Neural progenitor cell (in vitro differentiated cells): ENCODE results near the gene KRT5.

Experiments
- EZH2 ChIP-seq: fragments of 200-600 bp; sonication (generic); IDR thresholded peaks from 2 replicates; pipeline ENCODE4 v1.6.1; 2017; ENCODE audit warnings: antibody characterized with exemption, mild to moderate bottlenecking, moderate library complexity
- EZH2phosphoT487 ChIP-seq: fragments of 200-600 bp; sonication (generic); IDR thresholded peaks from 2 replicates; pipeline ENCODE4 v1.6.1; 2017; ENCODE audit warnings: antibody characterized with exemption
- TF ChIP-seq, protein P1 (sequence below): fragments of 200-600 bp; sonication (generic); IDR thresholded peaks from 2 replicates; pipeline ENCODE4 v1.5.1; 2017; ENCODE audit warnings: antibody characterized with exemption, mild to moderate bottlenecking

DNA sequence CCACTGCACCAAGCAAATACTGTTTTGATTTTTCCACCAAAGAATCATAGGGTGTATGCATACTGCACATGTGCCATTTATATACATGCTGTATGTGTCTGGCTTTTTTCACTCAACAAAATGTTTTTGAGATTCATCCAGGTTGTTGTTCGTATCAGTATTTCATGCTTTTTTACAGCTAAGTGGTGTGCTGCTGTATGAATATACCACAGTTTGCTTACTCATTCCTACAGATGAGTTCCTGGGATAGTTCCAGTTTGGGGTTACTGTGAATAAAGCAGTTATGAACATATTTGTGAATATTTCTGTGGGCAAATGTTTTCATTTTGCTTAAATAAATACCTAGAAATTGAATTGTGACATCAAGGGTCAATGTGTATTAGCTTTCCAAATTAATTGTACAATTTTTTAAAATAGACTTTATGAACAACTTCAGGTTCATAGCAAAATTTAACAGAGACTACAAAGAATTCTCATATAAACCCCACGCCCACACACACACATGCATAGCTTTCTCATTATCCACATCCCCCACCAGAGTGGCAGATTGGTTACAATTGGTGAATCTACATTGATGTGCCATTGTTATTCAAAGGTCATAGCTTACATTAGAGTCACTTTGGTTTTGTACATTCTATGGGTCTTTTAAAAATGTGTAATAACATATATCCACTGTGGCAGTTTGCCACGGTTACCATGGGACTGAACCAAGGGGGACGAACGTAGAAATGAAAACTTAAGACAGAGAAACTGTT, 20.2 kb downstream of the KRT5 start:
- TF ChIP-seq, protein P1, sequence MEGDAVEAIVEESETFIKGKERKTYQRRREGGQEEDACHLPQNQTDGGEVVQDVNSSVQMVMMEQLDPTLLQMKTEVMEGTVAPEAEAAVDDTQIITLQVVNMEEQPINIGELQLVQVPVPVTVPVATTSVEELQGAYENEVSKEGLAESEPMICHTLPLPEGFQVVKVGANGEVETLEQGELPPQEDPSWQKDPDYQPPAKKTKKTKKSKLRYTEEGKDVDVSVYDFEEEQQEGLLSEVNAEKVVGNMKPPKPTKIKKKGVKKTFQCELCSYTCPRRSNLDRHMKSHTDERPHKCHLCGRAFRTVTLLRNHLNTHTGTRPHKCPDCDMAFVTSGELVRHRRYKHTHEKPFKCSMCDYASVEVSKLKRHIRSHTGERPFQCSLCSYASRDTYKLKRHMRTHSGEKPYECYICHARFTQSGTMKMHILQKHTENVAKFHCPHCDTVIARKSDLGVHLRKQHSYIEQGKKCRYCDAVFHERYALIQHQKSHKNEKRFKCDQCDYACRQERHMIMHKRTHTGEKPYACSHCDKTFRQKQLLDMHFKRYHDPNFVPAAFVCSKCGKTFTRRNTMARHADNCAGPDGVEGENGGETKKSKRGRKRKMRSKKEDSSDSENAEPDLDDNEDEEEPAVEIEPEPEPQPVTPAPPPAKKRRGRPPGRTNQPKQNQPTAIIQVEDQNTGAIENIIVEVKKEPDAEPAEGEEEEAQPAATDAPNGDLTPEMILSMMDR: no peak
- TF ChIP-seq EZH2 (no peak), EZH2phosphoT487 (no peak)
